GM21528 (cell line): ENCODE results near the gene ADAMTS20.
"Not testable (repeated sequence)": the region's sequence is repeated elsewhere in the genome, so short reads cannot be mapped to it uniquely, and the experiment has no call there.

Source experiments
- ATAC-seq: cut with Tn5 transposase; IDR thresholded peaks from one replicate; pipeline ENCODE4 v1.9.1; 2021; ENCODE audit warnings: mild to moderate bottlenecking, moderate library complexity; ENCODE audit not compliant: unreplicated experiment, low FRiP score

The ADAMTS20 gene

GRCh38 chr12:43362910-43363694, 188.9 kb downstream of the ADAMTS20 start:
- ATAC-seq: no peak

GRCh38 chr12:43361031-43361710, 190.8 kb downstream of the ADAMTS20 start:
- ATAC-seq: no peak

- ATAC-seq: not testable (repeated sequence)
Measured at GRCh38 chr12:43360001-43360400, 192.0 kb downstream of the ADAMTS20 start.

DNA sequence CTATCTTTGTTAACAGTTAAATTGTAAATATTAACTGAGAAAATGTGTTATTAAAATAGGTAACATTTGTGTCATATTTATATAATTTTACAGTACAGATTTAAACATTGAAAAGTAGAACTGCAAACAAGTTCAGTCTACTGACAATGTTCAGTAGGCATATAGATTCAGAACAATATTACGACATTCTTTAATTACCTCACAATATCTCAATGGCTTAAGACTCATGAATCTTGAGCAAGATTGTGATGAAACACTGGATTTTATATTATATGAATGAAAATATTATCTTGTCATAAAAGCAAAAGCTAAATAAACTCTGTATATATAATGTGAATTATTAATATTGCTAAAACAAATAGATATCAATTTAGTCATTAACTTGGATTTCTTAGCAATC, 194.9 kb downstream of the ADAMTS20 start:
- no peak for ATAC-seq

- no peak for ATAC-seq
Measured at GRCh38 chr12:43352001-43352400, 200.0 kb downstream of the ADAMTS20 start.

GRCh38 chr12:43349863-43350262, 202.1 kb downstream of the ADAMTS20 start:
- ATAC-seq: no peak

- no peak for ATAC-seq
Measured at GRCh38 chr12:43348221-43348620, 203.8 kb downstream of the ADAMTS20 start.

- no peak for ATAC-seq
Measured at GRCh38 chr12:43347026-43347425, 205.0 kb downstream of the ADAMTS20 start.

GRCh38 chr12:43345023-43345422, 207.0 kb downstream of the ADAMTS20 start:
- ATAC-seq: no peak

- ATAC-seq: not testable (repeated sequence)
Measured at GRCh38 chr12:43341785-43342313, 210.2 kb downstream of the ADAMTS20 start.

GRCh38 chr12:43338848-43339526, 213.0 kb downstream of the ADAMTS20 start:
- ATAC-seq: peak; percentile 57

GRCh38 chr12:43337571-43338444, 214.2 kb downstream of the ADAMTS20 start:
- peak; percentile 63 for ATAC-seq

DNA sequence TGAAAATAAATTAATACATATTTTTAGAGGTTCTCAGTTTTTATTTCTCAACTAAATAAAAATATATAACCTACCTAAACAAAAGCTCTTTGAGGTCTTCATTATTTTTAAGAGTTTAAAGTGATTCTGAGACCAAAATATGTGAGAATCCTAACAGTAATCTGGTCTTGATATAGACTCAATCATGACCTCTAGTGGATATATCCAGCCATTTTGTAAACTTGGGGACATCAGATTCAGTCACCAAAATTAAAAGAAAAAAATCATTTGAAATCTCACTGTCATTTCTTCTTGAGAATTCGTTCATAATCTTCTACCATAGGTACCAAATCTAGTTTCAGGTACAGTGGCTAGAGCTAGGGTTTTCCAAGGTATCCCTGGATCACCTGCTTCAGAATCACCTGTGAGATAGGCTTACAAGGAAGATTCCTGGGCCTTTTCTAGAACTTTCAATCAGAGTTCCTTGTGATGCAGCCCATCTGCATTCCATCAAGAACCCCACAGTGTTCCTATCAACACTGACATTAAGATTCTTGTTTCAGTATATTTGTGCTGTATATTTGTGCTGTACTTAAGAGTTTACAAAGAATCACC, 214.9 kb downstream of the ADAMTS20 start:
- ATAC-seq: no peak

DNA sequence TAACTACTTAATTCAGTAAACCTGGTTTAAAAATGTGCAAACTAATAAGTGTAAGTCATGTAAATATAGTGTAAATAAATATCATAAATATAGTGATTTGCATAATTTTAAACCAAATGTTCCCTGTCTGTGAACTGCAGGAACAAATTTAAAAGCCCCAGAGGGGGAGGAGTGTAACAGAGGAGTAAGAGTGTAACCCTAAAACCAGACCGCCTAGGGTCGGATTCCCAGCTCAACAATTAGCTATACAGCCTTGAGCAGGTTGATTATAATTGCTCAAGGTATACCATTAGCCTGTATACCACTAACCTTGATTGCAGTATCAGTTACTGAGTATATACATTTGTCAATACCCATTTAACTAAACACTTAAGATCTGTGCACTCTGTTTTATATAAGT, 218.4 kb downstream of the ADAMTS20 start:
- no peak for ATAC-seq

GRCh38 chr12:43332977-43333640, 218.9 kb downstream of the ADAMTS20 start:
- no peak for ATAC-seq

DNA sequence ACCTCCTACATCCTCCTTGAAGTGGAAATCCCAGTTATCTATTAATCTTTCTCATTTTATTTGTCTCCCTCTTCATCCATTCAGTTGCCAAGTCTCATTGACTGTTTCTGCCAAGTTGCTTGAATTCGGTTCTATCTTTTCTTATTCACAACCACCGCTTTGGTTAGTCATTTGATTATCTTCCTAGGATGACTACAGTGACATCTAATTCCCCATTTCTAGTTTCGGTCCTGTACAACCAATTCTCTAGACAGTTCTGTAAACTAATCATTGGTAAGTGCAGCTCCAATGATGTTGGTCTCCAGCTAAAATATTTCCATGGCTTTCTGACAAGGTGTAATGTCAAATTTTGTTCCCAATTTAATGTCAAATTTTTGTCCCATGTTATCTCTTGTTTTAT, 220.1 kb downstream of the ADAMTS20 start:
- no peak for ATAC-seq

GRCh38 chr12:43329375-43329774, 222.6 kb downstream of the ADAMTS20 start:
- no peak for ATAC-seq

- ATAC-seq: peak; percentile 55
Measured at GRCh38 chr12:43325786-43326185, 226.2 kb downstream of the ADAMTS20 start.

GRCh38 chr12:43320281-43320680, 231.7 kb downstream of the ADAMTS20 start:
- ATAC-seq: no peak
